ENCODE data around the gene TMEM25. TPM values are rescaled to one million over a fixed set of nuclear protein-coding genes. Genes with fewer than 3 reads are reported as not detected.

The TMEM25 gene
- total RNA-seq, 2 donors from 2014 or later = 35.5 to 39.6 TPM

DNA sequence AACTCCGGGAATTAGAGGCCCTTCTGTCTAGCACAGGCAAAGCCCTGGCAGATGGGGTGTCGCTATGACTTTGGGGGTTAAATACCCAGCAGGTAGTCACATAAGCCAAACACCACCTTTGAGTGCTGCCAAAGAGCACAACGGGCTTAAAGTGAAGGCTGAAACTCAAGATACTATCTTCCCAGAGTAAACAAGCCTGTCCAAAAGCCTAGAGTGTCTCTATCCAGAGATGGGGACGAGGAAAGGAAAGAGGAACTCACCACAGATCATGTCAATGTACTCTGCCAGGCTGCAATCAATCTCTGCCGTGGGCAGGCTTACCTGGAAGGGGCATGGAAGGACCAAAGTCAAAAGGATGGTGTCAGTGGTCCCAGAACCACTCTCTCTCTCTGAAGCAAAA is 14.5 kb downstream of the TMEM25 start:
- ATAC-seq = no peak
- no peak overlapping the region for H3K4me3 ChIP-seq
- WGBS, 2 donors = 82 to 86% methylated on average over 5 of the region's 5 CpGs
- H3K9me3 ChIP-seq = no peaks in the 10 kb centered on the region
- no peaks in the 10 kb centered on the region for H3K36me3 ChIP-seq (replicated peaks in 1 of 2; ENCODE audit: insufficient read depth in 1 of 2, low read depth in 2 of 2)
- no peak overlapping the region for H3K27ac ChIP-seq
- intact Hi-C loops (cut with DNase I) = no loop called here
- no peak for TF ChIP-seq POLR2A (IDR thresholded peaks at IDR 0.05)
- TF ChIP-seq, protein P1, sequence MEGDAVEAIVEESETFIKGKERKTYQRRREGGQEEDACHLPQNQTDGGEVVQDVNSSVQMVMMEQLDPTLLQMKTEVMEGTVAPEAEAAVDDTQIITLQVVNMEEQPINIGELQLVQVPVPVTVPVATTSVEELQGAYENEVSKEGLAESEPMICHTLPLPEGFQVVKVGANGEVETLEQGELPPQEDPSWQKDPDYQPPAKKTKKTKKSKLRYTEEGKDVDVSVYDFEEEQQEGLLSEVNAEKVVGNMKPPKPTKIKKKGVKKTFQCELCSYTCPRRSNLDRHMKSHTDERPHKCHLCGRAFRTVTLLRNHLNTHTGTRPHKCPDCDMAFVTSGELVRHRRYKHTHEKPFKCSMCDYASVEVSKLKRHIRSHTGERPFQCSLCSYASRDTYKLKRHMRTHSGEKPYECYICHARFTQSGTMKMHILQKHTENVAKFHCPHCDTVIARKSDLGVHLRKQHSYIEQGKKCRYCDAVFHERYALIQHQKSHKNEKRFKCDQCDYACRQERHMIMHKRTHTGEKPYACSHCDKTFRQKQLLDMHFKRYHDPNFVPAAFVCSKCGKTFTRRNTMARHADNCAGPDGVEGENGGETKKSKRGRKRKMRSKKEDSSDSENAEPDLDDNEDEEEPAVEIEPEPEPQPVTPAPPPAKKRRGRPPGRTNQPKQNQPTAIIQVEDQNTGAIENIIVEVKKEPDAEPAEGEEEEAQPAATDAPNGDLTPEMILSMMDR (IDR thresholded peaks at IDR 0.05) = no peak
- no peaks in the 10 kb centered on the region for H3K27me3 ChIP-seq
- DNase-seq = no peak
- H3K4me1 ChIP-seq = no peaks in the 10 kb centered on the region

- Histone ChIP-seq H3K27ac (no peak overlapping the region), H3K4me3 (no peak overlapping the region), H3K4me1 (no peaks in the 10 kb centered on the region), H3K9me3 (no peaks in the 10 kb centered on the region), H3K27me3 (no peaks in the 10 kb centered on the region), H3K36me3 (replicated peaks in 1 of 2; ENCODE audit: insufficient read depth in 1 of 2, low read depth in 2 of 2) (peaks cover 0 to 2% of the 10 kb centered on the region in 2 donors)
- TF ChIP-seq, protein P1 (IDR thresholded peaks at IDR 0.05) = no peak
- no peak for TF ChIP-seq POLR2A (IDR thresholded peaks at IDR 0.05)
- ATAC-seq = no peak
- no peak for DNase-seq
- intact Hi-C loops (cut with DNase I) = no loop called here
- WGBS, 2 donors = 71 to 81% methylated on average over 2 of the region's 2 CpGs
Measured at GRCh38 chr11:118547132-118547531, 16.1 kb downstream of the TMEM25 start.

GRCh38 chr11:118552341-118552740 is 21.3 kb downstream of the TMEM25 start:
- TF ChIP-seq, protein P1 (IDR thresholded peaks at IDR 0.05) = no peak
- no peak for TF ChIP-seq POLR2A (IDR thresholded peaks at IDR 0.05)

DNA sequence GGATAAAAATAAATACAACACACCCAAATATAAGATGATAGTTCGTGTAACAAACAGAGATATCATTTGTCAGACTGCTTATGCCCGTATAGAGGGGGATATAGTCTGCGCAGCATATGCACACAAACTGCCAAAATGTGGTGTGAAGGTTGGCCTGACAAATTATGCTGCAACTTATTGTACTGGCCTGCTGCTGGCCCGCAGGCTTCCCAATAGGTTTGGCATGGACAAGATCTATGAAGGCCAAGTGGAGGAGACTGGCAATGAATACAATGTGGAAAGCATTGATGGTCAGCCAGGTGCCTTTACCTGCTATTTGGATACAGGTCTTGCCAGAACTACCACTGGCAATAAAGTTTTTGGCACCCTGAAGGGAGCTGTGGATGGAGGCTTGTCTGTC is 29.8 kb downstream of the TMEM25 start:
- TF ChIP-seq POLR2A (IDR thresholded peaks at IDR 0.05) = no peak
- TF ChIP-seq, protein P1 (IDR thresholded peaks at IDR 0.05) = no peak
- no peak overlapping the region for H3K4me3 ChIP-seq
- DNase-seq (no peak), ATAC-seq (no peak)
- intact Hi-C loops (cut with DNase I) = no loop called here
- peaks cover 7% of the 10 kb centered on the region for H3K4me1 ChIP-seq
- WGBS, 2 donors = 87 to 89% methylated on average over 4 of the region's 4 CpGs
- peaks cover 0 to 7% of the 10 kb centered on the region in 2 donors for H3K36me3 ChIP-seq (replicated peaks in 1 of 2; ENCODE audit: insufficient read depth in 1 of 2, low read depth in 2 of 2)
- H3K9me3 ChIP-seq = no peaks in the 10 kb centered on the region
- H3K27ac ChIP-seq = no peak overlapping the region
- H3K27me3 ChIP-seq = no peaks in the 10 kb centered on the region

More at GRCh38 chr11:118552341-118552740, 21.3 kb downstream of the TMEM25 start:
- DNase-seq (no peak), ATAC-seq (no peak)
- no peaks in the 10 kb centered on the region for H3K9me3 ChIP-seq
- WGBS, 2 donors = 84 to 90% methylated on average over 4 of the region's 4 CpGs
- intact Hi-C loops (cut with DNase I) = no loop called here
- H3K36me3 ChIP-seq (replicated peaks in 1 of 2; ENCODE audit: insufficient read depth in 1 of 2, low read depth in 2 of 2) = peaks cover 0 to 16% of the 10 kb centered on the region in 2 donors
- H3K4me3 ChIP-seq = no peak overlapping the region
- H3K4me1 ChIP-seq = no peaks in the 10 kb centered on the region
- H3K27ac ChIP-seq = no peak overlapping the region
- H3K27me3 ChIP-seq = no peaks in the 10 kb centered on the region

DNA sequence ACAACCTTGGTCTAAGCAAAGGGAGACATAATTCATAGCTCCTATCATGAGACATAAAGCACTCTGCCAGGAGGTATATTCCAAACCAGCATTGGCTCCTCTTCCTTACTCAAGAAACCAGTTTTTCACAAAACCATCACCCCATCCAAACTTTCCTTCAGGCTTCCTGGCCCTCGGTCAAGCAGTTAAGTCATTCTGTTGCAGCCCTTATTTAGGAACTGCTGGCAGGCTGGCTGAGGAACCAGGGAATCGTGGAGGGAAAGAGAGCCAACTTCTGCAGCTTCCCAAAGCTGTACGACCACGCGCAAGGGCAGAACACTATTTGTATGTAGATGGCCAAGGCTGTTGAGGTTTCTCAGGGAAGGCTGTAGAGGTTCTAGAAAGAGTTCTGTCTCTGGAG is 34.1 kb downstream of the TMEM25 start:
- intact Hi-C loops (cut with DNase I) = no loop called here
- H3K9me3 ChIP-seq = no peaks in the 10 kb centered on the region
- TF ChIP-seq, protein P1 (IDR thresholded peaks at IDR 0.05) = no peak
- TF ChIP-seq POLR2A (IDR thresholded peaks at IDR 0.05) = no peak
- no peaks in the 10 kb centered on the region for H3K27me3 ChIP-seq
- H3K4me3 ChIP-seq = peak overlapping the region in 1 of 2 donors; percentile 76
- 29 to 37% methylated on average over 5 of the region's 5 CpGs for WGBS, 2 donors
- H3K4me1 ChIP-seq = peaks cover 12% of the 10 kb centered on the region
- H3K27ac ChIP-seq = peak overlapping the region in 1 of 4 donors; percentile 25
- peak in 1 of 4 donors; percentile 20 for DNase-seq
- ATAC-seq = no peak
- H3K36me3 ChIP-seq (replicated peaks in 1 of 2; ENCODE audit: insufficient read depth in 1 of 2, low read depth in 2 of 2) = no peaks in the 10 kb centered on the region
